Measurements from ENCODE around the gene EMP1.

- no peak for TF ChIP-seq CTCF (IDR thresholded peaks at IDR 0.05)
- TF ChIP-seq POLR2A (IDR thresholded peaks at IDR 0.05): no peak
These were observed 29.3 kb upstream of the EMP1 start for GRCh38 chr12:13167226-13167625.
